RKO (cell line): ENCODE results near the gene COL23A1.

ENCODE experiments used
- DNase-seq: peaks from one replicate; pipeline ENCODE4 v3.0.0-alpha.2; 2016; ENCODE audit warnings: low spot score

Gene COL23A1

DNA sequence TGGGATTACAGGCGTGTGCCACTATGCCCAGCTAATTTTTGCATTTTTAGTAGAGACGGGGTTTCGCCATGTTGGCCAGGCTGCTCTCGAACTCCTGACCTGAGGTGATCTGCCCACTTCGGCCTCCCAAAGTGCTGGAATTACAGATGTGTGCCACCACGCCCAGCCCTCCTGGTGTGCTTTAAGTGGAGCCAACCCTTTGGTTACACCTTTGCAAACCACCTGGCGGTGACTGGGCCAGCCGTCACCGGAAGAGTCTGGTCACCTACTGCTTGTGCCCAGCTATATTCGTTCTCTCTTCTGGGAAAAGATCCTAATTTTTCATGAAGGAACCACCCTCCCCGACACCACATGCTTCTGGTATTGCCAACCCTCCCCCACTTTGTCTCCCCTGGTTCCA lies 35.9 kb downstream of the COL23A1 start:
- no peak for DNase-seq

DNA sequence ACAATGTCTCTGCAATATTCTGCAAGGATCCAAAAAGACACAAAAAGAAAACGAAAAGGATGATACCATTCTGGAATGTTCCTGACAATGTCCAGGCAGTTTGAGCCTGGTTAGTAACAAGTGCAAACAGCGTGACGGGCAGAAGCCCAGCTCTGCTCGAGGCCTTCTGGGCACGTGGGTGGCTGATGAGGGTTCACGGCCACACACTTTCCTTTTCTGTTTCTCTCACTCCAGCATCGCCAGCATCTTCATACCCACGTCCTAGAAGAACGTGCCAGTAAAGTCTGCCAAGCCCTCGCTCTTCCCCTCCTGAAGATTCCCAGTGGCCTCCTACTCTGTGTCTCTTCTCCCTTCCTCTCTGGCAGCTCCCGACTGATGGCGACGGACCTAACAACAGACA lies 36.7 kb downstream of the COL23A1 start:
- DNase-seq, result no peak

DNA sequence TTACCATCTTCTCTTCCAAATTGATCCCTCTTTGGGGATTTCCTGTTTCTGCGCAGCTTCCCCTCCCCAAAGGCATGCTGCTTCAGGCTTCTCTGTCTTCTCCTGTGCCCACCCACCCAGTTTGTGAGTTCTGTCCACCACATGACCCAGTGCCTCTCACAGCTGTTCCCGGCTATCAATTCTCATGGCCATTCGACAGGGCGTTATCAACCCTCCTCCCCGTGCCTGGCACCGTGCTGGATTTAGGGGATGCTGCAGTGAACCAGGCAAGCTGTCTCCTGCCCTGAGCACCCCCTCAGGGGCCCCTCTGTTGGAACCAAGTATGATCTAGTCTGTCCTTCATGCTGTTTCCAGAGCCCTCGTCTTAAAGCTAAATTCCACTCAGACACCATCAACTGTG lies 38.7 kb downstream of the COL23A1 start:
- DNase-seq, result no peak

DNA sequence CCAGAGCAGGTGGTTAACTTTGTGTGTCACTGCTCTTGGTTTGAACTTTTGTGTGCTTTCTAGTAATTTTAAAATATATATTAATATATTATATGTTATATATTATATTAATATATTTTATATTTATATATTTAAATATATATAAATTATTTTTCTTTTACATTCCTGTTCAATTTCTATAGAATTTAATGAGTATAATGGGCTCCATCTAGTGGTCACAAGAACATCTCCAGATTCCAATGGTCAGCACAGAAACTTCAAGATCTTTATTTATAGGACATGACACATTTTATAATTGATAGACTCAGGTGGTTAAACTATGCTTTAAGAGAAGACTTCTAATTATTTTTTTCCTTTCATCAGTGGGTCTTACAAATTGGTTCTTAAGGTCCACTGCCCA lies 39.1 kb downstream of the COL23A1 start:
- DNase-seq, result peak; percentile 72

DNA sequence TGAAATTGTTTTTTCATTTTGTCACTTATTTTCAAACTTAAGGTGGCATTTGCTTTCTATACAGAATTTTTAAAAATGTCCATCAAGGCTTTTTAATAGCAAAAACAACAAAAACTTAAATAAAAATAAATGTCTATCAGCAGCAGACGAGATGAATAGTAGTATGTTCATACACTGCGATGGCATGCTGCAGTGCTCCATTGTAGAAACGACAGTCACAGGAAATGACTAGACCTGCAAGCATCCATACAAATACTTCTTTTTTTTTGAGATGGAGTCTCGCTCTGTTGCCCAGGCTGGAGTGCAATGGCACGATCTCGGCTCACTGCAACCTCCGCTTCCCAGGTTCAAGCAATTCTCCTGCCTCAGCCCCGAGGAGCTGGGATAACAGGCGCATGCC lies 41.4 kb downstream of the COL23A1 start:
- DNase-seq, result peak; percentile 48

DNA sequence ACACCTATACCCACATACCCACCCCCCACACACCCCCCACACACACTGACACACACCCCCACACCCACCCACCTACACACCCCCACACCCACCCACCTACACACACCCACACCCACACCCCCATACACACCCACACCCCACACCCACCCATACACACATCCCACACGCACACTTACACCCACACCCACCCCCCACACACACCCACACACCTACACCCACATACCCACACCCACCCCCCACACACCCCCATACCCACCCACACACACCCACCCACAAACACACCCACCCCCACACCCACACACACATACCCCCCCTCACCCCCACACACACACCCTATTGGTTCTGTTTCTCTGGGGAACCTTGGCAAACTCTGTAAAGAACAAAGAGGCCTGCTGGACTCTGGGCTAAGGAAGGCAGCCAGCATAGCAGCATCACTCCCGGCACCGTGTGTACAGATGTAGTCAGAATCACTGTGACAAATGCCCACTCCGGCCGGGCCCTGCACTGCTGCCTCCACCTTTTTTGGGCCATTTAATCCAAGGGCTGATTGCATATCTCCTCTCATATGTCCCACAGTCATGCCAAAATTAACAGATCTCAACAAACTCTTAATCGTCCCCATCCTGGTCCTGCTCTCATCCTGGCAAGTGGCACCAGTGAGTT lies 42.3 kb downstream of the COL23A1 start:
- DNase-seq, result no peak

DNA sequence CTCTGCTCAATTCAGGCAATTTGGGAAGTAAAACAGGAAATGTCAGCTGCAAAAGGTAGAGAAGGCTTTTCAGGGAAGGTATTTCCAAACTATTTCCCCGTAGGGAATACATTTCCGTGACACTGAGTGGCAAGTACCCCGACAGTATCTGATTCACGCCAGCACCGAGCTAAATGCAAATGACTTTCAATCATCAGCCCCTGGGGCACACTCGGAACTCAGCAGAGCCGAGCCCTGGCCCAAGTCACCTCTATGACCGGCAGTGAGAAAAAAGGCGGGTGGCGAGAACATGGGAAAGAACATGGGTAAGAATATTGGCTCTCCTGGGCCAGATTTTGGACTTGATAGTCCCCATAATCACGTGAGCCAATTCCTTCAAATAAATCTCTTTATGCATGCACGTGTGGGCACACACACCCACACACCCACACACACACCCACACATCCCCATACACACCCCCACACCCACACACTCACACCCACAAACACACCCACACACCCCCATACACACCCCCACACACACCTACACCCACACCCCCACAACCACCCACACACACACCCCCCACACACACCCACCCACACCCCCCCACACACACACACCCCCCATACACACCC lies 43.0 kb downstream of the COL23A1 start:
- no peak for DNase-seq

DNA sequence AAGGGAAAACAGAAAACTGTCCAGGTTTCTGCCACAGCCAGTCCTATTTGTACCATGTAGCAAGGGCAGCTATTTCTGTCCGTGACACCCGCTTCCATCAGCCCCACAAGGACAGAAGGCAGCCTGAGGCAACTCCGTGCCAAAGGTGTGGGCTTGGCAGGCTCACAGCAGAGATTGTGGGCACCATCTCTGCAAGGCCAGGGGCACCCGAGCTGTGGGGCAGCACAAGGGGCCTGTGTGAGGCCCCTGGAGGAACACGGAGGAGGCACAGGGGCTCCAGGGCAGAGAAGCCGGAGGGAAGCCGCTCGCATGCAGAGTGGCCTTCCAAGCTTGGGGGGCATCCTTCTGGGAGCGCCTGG lies 43.5 kb downstream of the COL23A1 start:
- no peak for DNase-seq

DNA sequence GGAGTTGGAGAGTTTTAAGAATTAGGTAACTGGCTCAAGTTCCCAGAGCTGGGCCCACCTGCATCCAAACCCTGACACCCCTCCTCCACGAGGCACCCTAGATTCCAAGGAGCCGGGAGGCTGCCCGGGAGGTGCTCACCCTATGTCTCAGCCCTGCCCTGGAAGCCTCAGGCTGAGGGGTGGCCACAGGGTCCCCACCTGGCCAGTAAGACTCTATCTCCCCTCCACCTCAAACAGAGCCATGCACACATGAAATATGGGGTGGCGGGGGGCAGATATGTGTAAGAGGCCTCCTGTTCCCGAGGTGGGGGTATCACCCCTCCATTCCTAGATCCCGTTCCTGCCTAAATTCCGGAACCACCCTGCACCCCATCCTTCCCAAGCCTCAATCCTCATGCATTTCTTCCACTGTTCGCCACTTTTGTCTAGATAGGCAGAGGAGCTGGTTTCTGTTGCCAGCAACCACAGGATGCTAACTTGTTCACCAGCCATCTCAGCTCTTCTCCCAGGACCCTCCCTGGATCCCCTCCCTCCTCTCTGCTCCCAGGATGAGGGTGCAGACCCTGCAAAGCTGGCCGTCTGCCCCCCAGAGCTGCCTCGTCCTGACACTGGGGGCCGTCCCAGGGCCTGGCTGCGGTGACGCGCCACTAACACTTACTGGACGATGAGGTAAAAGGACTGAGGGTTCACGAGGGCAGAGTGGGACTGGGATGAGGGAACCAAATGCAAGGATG lies 44.1 kb downstream of the COL23A1 start:
- no peak for DNase-seq

DNA sequence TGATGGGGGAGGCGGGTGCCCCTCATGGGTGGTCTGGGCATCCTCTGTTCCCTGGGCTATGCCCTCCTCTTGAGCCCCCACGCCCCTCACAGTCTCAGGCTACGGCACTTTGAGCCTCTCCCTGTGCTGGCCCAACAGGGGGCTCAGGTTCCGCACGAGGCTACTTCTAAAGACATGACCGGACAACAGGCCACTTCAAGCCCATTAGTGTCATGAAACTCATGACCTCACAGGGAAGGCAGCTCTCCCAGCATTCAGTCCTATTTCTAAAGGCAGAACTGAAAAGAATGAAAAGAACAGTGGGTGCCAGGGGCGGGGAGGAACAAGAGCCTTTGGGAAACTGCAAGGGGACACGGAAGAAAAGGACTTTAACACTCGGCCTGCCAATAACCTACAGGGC lies 45.0 kb downstream of the COL23A1 start:
- DNase-seq, result no peak

DNA sequence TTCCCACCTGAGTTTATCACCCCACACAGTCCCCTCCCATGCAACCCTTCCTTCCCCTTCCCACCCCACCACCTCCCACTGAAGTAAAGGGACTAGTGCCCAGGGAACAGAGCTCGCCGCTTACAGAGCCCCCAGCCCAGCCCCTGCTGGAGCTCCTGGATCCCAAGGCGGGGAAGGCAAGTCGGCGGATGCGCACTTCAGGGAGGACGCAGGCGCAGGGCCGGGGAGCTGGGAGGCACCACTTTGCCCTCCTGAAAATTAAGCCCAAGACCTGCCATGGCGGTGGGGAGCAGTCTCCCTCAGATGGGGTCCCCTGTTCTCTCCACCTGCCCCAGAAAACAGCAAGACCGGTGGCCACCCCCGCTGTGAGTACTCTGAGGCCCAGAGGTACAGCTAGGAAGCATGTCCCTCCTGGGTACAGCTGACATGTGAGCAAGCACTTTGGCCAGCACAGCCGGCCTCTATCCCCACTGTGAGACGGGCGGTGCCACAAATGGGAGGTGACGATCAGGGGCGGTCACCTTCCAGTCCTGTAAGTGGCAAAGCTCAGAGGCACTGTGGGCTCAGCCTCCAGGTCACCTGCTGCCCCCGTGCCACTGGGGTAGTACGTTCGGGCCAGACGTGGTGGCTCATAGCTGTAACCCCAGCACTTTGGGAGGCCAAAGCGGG lies 45.9 kb downstream of the COL23A1 start:
- DNase-seq, result no peak

DNA sequence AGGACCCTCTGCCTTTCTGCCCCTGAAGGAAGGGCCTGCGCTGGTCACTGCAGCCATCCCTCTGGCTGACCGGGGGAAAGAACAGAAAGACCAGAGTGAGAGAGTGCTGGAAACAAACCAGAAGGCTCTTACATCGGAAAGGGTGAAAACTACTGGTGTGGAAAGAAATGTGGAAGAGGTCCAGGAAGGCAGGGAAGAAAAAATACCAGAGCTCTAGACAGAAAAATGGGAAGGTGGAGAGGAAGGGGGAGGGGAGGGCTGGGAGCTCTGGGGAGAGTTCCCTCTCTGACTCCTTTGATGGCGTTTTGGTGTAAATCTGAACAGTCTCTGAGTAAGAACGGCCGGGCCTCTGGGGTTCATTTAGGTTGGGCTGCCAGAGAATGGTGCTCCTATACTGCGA lies 47.7 kb downstream of the COL23A1 start:
- DNase-seq, result no peak

DNA sequence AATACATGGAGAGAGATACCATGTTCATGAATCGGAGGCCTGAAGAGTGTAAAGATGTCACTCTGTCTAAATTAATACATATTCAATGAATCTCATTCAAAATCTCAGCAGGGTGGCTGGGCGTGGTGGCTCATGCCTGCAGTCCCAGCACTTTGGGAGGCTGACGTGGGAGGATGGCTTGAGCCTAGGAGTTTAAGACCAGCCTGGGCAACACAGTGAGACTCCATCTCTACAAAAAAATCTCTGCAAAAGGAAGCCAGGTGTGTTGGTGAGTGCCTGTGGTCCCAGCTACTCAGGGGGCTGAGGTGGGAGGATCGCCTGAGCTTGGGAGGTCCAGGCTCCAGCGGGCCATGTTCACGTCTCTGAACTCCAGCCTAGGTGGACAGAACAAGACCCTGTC lies 49.7 kb downstream of the COL23A1 start:
- no peak for DNase-seq

DNA sequence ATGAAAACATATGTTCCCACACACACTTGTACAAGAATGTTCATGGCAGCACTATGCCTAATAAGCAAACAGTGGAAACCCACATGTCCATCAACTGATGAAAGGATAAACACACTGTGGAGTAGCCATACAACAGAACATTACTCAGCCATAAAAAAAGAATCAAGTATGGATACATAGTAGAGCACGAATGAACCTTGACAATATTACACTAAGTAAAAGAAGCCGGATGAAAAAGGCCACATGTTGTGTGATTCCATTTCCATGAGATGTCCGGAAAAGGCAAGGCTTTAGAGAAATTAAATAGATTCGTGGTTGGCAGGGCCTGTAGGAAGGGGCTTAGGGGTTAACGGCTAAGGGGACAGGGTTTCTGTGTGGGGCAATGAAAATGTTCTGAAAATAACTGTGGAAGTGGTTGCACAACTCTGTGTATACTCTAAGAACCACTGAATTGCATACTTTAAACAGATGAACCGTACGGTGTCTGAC lies 51.4 kb downstream of the COL23A1 start:
- DNase-seq, result no peak

DNA sequence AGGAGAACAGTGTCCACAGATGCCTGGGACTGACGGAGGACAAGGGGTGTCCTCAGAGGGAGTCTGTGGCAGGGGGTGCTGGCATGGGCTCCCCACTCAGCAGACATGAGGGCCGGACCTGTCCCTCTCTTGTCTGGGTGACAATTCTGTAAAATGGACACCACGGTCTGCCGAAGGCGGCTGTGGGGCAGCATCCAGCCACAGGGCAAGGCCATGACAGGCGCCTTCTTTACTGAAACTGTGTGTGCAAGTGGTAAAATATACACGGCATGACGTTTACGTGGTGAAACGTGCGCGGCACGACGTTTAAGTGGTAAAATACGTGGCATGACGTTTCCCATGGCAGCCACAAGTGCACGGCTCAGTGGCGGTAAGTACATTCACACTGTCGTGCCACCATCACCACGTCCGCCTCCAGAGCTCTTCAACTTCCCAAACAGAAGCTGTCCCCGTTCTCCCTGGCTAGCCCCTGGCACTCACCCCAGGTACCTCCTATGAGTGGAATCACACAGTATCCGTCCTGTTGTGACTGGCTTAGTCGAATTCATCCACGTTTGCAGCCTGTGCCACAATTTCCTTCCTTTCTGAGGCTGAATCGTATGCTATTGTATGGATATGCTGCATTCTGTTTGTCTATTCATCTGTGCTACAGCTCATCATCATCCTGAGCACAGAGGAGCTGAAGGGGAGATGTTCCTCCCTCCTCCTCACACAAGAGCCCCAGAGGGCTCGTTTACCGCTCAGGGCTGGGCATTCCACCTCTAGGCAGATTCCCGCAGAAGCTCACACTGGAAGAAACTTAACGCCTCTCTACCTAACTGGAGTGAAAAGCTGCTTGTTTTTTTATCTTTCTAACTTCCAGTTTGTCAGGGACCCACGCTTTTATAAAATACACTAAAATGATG lies 52.5 kb downstream of the COL23A1 start:
- no peak for DNase-seq

DNA sequence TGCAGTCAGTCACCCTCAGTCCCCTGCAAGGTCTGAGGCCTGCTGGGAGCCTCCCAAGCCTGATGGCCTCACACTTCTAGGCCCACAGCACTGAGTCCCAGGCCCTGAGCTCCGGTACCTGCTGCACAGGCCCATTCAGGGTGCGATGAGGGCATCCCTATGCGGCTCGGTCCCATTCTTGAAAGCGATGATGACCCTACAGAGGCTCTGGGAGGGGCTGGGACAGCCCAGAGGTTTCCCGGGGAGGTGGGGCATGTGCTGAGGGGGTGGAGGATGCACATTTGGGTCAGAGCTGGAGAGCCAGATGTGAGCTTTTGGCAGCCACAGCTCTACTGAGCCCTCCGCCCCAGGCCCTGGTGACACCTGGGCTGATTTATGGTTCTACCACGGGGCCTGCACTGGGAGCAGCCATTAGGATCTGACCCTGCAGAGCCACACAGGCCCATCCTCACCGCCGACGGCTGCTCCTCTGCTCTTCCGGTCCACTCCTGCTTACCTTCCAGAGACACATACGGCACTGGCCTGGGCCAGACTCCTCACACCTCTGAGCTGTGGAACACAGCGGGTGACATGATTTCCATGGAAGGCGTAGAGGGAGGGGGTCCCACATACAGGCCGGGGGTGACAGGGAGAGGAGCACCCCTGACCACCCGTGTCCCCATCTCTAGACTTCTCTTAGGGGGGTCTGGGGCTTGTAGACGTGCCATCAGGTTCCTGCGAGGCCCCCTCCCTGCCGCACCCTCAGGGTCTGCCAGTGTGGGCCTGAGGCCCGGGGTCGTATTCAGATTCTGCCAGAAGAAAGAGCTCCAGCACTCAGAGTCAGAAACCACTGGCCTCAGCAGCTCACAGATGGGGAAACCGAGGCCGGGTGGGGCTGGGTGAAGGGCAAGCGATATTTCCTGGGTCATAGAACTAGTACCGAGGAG lies 53.4 kb downstream of the COL23A1 start:
- DNase-seq, result no peak

DNA sequence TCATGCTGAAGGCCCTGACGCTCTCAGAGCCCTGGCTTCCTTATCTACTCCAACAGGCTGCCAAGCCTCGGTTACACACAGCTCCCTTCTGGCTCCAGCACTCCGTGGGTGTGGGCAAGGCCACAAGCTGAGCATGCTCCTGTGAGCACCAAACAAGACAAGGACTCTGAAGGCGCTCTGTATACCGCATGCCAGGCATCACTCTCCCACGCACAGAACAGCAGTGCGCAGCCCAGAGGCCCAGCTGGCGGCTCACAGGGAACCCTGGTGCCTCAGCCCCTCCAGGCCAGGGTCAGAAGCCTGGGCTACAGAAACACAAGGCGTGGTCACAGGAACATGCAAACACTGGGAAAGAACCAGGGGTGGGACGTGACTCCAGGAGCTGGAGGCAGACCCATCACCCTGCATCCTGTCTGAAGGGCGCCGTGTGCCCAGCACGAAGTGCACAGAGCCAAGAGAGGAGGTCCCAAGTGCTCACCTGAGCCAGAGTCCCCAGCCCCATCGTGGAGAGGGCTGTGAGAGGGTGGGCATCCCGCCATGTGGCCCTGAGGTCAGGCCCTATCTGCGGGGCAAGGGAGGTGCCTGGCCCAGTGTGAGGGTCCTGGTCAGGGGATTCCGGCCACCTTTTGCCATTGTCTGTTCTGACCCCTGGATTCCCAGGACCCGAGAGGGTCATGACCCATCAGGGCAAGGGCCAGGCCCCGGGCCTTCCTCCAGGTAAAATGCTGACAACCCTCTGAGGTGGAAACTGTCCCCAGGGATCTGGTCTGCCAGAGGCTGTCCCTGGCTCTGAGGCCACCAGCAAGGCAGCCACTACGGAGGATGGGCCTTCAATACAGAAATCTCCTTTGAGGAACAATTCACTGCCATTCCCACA lies 54.7 kb downstream of the COL23A1 start:
- no peak for DNase-seq

DNA sequence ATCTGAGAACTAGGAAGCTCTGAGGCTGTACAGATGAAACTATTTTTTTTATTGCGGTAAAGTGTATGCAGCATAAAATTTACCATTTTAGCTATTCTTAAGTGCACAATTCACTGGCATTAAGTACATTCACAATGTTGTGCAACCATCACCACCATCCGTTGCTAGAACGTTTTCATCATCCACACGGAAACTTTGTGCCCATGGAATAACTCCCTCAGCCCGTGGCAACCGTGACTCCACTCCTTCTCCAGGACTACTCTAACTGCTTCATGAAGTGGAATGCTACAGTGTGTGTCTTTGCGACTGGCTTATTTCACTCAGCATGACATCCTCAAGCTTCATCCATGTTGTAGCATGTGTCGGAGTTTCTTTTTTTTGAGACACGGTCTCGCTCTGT lies 57.1 kb downstream of the COL23A1 start:
- no peak for DNase-seq

DNA sequence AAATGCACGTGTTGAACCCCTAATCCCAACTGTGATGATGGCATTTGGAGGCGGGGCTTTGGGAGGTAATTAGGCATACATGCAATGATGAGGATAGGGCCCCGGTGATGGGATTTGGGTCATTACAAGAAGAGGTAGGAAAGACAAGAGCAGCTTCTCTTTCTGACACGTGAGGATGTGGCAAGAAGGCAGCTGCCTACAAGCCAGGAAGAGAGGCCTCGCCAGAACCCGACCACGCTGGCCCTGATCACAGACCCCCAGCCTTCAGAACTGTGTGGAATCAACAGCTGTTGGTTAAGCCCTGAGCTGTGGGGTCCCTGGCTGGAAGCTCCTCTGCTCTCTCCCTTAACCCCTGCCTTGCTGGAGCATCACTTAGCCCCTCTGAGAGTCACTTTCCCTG lies 57.5 kb downstream of the COL23A1 start:
- DNase-seq, result no peak

DNA sequence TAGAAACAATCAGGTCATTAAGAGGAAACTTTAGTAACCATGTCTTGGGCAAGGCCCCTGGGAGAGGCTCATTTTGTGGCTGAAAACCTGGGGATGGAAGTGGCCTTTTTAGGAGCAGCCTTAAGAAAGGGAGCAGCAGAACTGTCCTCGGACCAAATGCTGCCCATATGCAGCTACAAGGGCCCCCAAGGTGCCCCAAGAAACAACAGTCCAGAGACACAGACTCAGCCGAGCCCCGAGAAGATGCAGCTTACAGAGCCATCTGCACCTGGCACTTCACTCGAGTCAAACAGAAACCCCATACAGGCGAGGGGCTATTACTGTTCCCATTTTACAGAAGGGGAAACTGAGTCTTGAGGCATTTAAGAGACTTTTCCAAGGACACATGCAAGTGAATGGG lies 58.0 kb downstream of the COL23A1 start:
- no peak for DNase-seq
